Lower leg skin (tissue), 4 donors: ENCODE data around the gene STXBP5L. TPM values are rescaled to one million over a fixed set of nuclear protein-coding genes. Genes with fewer than 3 reads are reported as not detected.

Experiments
- DNase-seq, 2 donors: peaks; one replicate each; pipeline ENCODE4 v3.0.0-alpha.2; 2019; ENCODE audit warnings: low spot score in 2 of 2
- H3K4me3 ChIP-seq: fragments of 200-600 bp; sonication (generic); 2 replicates; pipeline ENCODE4 v1.5.1; 2017; ENCODE audit warnings: mild to moderate bottlenecking, low read depth; ENCODE audit not compliant: poor library complexity, severe bottlenecking
- CTCF ChIP-seq, 3 donors: fragments of 450-650 bp; IDR thresholded peaks; one replicate each; pipeline ENCODE4 v1.5.1; 2016; ENCODE audit warnings: antibody characterized with exemption in 3 of 3, mild to moderate bottlenecking in 3 of 3, moderate library complexity in 2 of 3
- POLR2A ChIP-seq, 2 donors: fragments of 450-650 bp; IDR thresholded peaks; one replicate each; pipeline ENCODE4 v1.6.1; 2016 to 2017; ENCODE audit warnings: antibody characterized with exemption in 2 of 2, mild to moderate bottlenecking in 1 of 2, moderate library complexity in 1 of 2
- WGBS, 2 donors: methylation state at CpG; one replicate each; pipeline ENCODE4 v1.1.5; 2018; 5-methylcytosine and 5-hydroxymethylcytosine counted together
- intact Hi-C: fragments of 100-400 bp; cut with DNase I; formaldehyde crosslinking; loops from one replicate; pipeline ENCODE4 v1.15.0; 2023; ENCODE audit warnings: low total_unique reads
- total RNA-seq, 4 donors: library from RNA; depleted of rRNA; stranded (reverse); fragments of >200 nt; gene quantifications; one replicate each; pipeline ENCODE4 v1.1.0, GENCODE V29; 2016

Gene STXBP5L
- total RNA-seq, 4 donors from 2014 or later, result 0.06 TPM; not detected in 3

- TF ChIP-seq CTCF (IDR thresholded peaks at IDR 0.05) (no peak), POLR2A (IDR thresholded peaks at IDR 0.05) (no peak)
- WGBS, 2 donors, result 1 to 3% methylated on average over 26 of the region's 26 CpGs
- intact Hi-C loops, result no loop called here
- DNase-seq, result no peak
- H3K4me3 ChIP-seq, result no peak overlapping the region
These were observed 993 bp downstream of the STXBP5L start for GRCh38 chr3:120908795-120909601.

GRCh38 chr3:120909602-120909878 is 1.5 kb downstream of the STXBP5L start:
- 5 to 7% methylated on average over 4 of the region's 4 CpGs for WGBS, 2 donors
- intact Hi-C loops, result no loop called here

GRCh38 chr3:120926146-120926545 is 18.1 kb downstream of the STXBP5L start:
- TF ChIP-seq POLR2A (IDR thresholded peaks at IDR 0.05) (no peak), CTCF (IDR thresholded peaks at IDR 0.05) (no peak)
- WGBS, 2 donors, result 71 to 81% methylated on average over 1 of the region's 1 CpG

More at GRCh38 chr3:120909602-120909878, 1.5 kb downstream of the STXBP5L start:
- DNase-seq, result no peak
- no peak overlapping the region for H3K4me3 ChIP-seq
- TF ChIP-seq CTCF (IDR thresholded peaks at IDR 0.05) (no peak), POLR2A (IDR thresholded peaks at IDR 0.05) (no peak)

GRCh38 chr3:120928991-120929390 is 21.0 kb downstream of the STXBP5L start:
- WGBS, 2 donors, result 82 to 83% methylated on average over 1 of the region's 1 CpG

More at GRCh38 chr3:120926146-120926545, 18.1 kb downstream of the STXBP5L start:
- intact Hi-C loops, result no loop called here
- no peak overlapping the region for H3K4me3 ChIP-seq
- no peak for DNase-seq

GRCh38 chr3:120931593-120931992 is 23.6 kb downstream of the STXBP5L start:
- TF ChIP-seq POLR2A (IDR thresholded peaks at IDR 0.05), result no peak
- TF ChIP-seq CTCF (IDR thresholded peaks at IDR 0.05), result no peak
- no peak overlapping the region for H3K4me3 ChIP-seq
- WGBS, 2 donors, result 70 to 78% methylated on average over 2 of the region's 2 CpGs
- intact Hi-C loops, result no loop called here
- no peak for DNase-seq

More at GRCh38 chr3:120928991-120929390, 21.0 kb downstream of the STXBP5L start:
- H3K4me3 ChIP-seq, result no peak overlapping the region
- TF ChIP-seq POLR2A (IDR thresholded peaks at IDR 0.05) (no peak), CTCF (IDR thresholded peaks at IDR 0.05) (no peak)
- no peak for DNase-seq
- intact Hi-C loops, result no loop called here

GRCh38 chr3:120956143-120956542 is 48.1 kb downstream of the STXBP5L start:
- TF ChIP-seq POLR2A (IDR thresholded peaks at IDR 0.05), result no peak
- no peak for TF ChIP-seq CTCF (IDR thresholded peaks at IDR 0.05)
- WGBS, 2 donors, result 60 to 70% methylated on average over 3 of the region's 3 CpGs
- H3K4me3 ChIP-seq, result no peak overlapping the region
- DNase-seq, result no peak
- intact Hi-C loops, result no loop called here
